Kidney glomerular epithelial cell (primary cell): ENCODE results near the gene SOD2.
"Not testable (repeated sequence)": the region's sequence is repeated elsewhere in the genome, so short reads cannot be mapped to it uniquely, and the experiment has no call there.

Experiments
- DNase-seq: peaks from one replicate; lab custom pipeline; 2025; lab: John Stamatoyannopoulos, UW

The SOD2 gene

DNA sequence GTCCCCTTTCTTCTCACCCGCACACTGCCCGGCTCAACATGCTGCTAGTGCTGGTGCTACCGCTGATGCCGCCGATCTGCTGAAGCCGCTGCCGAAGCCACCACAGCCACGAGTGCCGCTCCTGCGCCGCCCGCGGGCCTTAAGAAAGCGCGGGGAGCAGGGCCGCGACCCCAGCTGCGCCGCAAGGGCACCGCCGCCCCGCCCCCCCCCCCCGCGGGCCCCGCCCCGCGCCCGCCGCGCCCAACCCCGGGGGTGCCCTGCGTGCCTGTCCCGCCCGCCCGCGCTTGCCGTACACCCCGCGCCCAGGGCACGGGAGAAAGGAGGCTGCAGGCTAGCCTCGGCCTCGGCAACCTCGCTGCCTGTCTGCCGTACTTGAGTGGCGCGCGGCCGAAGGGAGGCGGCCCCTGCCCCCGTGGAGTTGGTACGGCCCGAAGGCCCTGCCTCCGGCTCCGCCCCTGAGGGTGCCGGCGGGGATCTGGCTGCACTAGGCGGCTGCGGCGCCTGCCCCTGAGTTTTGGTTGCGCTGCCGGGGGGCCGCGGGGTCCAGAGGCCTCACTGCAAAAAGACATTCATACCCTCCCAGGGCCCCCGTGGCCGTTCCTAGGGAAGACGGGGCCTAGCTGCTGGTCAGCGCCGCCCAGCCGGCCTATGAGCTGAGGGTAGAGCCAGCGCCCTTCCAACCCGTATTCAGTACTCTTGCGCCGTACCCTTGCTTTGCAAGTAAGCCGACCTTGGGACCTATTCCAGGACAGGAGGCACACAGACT lies at the start of gene SOD2:
Gene SOD2 (minus strand): TSS at position 114 of the 766 bp plus-strand sequence. CDS start 74 bp downstream, at position 40.
- DNase-seq = peak; percentile 69

DNA sequence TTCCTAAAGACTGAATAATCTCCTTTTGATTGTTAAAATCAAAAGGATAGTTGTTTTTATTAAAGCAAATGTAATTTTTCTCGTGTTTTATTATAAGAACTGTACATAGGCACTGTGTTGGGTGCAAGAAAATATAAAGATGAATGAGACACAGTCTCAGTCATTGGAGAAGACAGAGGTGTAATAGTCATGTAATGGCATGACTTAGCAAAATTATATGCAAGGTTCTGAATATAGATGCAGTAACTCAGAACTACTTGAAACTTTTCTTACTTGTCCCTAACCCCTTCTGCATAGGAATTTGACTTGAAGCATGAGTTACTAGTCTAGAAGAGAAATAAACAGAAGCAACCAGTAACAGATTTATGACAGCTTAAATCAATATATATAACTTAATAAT lies 49.1 kb upstream of the SOD2 start:
- DNase-seq = no peak

DNA sequence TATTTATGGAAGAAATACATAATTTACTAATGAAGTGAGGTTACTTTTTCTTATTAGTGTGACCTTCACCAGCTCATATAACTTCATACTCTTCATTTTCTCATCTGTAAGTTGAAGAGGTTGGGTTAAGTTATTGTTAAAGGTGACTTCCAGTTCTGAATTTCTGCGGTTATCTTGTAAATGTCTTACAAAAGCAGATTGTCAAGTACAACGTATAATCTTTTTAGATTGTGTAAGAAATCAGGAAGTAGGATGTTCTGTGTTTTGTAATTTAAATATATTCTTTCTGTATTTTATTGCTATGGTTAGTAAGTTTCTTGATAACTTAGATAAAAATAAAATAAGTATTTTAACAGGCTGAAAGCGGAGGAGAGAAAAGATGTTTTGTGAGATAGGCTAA lies 46.3 kb upstream of the SOD2 start:
- DNase-seq = no peak

DNA sequence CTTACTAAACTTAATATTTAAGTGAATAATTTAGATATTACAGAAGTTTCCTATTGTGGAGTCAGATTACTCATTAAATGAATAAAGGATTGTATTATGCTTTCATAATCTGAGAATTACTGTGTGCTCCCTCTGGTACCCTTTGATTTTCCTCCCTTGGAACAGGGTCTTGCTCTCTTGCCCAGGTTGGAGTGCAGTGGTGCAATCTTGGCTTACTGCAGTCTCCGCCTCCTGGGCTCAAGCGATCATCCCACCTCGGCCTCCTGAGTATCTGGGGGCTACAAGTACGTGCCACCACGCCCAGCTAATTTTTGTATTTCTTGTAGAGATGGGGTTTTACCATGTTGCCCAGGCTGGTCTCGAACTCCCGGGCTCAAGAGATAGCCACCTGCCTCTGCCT lies 43.9 kb upstream of the SOD2 start:
- DNase-seq = no peak

DNA sequence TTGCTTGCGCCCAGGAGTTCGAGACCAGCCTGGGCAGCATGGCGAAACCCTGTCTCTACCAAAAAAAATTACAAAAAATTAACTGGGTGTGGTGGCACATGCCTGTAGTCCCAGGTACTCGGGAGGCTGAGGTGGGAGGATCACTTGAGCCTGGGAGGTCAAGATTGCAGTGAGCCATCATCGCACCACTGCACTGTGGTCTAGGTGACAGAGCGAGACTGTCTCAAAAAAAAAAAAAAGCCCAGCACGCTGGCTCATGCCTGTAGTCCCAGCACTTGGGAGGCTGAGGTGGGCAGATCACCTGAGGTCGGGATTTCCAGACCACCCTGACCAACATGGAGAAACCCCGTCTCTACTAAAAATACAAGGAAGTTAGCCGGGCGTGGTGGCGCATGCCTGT lies 40.4 kb upstream of the SOD2 start:
- DNase-seq = not testable (repeated sequence)

DNA sequence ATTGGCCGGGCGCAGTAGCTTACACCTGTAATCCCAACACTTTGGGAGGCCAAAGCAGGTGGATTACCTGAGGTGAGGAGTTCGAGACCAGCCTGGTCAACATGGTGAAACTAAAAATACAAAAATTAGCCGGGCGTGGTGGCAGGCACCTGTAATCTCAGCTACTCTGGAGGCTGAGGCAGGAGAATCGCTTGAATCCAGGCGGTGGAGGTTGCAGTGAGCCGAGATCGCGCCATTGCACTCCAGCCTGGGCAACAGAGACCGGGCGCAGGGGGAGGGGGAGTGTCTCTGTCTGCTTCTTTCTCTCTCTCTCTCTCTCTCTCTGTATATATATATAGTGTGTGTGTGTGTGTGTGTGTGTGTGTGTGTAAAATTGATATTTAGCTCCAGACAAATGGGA lies 39.5 kb upstream of the SOD2 start:
- not testable (repeated sequence) for DNase-seq

DNA sequence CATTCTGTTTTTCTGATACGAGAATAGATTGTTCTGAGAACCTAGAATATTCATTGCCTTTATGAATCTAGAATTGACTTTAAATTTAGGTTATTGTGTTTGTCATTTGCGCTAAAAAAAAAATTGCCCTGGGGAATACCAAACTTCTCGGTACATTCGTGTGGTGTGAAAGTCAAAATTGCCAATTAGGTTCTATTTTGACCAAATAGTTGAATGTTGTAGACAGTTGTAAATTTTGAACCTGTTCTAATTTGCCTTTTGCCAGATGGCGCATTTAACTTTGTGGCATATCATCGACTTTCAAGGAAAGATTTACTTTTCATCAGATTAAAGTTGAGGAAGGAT lies 37.3 kb upstream of the SOD2 start:
- no peak for DNase-seq

DNA sequence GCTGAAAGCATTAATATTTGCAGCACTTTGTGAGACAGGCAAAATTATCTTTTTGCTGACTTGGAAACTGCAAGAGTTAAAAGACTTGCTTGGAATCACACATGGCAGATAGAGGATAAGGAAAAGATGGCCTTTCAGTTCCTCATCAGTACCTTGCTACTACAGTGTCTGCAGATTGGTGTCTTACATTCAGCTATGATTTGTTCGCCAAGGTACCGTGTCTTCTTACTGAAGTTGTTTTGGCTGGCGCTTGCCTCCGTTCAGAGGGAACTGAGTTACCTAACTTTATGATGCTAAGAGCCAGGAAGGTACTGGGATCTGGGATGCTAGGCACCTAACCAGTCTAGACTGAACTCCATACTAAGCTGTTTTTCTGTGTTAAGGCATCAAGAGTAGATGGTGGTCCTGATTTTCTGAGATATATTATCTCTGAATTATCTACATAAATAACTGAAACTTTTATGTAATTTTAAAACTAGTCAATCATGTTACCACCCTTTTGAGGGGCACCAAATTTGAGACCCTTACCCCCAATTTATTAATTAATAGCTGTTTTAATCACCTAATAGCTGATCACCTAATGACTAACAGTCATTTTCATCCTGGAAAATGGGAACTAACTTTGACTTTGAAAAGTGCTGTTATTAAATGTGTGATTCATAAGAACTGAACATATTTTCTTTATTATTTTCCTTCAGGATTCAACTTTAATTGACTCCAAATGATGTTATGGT lies 36.7 kb upstream of the SOD2 start:
- peak; percentile 20 for DNase-seq

DNA sequence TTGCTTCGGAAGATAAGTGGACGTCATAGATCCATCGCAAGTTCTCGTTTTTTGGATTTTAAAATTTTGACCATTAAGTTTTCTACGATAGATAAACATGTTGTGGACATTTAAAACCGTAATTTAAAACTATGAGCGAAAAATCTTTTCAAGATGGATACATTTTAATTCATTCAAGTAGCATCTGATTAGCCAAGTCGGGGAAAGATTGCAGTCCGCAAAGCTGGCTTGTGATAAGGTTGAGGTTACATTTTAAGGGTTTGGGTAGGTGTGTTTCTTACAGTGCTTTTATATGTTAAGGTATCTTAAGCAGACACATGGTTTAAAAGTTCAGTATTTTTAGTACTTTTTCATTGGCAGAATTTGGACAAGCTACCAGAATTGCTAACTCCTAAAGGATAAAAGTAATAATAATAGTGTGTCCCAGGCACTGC lies 35.5 kb upstream of the SOD2 start:
- no peak for DNase-seq

DNA sequence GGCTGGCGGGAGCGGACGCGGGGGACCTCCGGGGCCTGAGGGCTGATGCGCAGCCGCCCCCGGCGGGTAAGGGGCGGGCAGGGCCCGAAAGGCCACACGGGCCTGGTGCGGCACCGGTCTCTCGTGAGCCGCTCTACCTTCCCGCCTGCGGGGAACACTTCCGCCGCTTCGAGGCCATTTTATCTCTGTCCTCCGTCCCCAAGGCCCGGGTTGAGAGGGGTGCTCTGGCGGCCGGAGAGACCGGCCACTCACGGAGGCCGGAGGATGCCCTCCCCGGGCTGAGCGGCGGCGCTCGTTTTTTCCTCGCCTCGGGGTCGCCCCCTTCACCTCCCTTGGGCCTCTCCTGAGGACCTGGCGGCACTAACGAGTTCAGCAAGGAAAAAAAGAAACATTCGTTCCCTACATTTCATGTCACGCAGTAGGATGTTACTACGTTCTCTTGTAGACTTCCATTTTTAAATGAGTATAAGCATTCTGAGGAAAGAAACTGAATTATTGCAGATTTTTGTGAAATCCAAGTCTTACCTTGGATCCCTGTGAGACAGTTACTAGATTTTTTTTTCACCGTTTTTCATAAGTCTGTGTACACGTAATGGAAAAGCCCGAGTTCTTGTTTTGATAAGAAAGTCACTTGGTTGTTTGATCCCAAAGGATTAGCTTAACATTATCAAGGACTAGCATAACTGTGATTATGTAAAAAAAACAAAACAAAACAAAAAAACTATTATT lies 34.8 kb upstream of the SOD2 start:
- no peak for DNase-seq

DNA sequence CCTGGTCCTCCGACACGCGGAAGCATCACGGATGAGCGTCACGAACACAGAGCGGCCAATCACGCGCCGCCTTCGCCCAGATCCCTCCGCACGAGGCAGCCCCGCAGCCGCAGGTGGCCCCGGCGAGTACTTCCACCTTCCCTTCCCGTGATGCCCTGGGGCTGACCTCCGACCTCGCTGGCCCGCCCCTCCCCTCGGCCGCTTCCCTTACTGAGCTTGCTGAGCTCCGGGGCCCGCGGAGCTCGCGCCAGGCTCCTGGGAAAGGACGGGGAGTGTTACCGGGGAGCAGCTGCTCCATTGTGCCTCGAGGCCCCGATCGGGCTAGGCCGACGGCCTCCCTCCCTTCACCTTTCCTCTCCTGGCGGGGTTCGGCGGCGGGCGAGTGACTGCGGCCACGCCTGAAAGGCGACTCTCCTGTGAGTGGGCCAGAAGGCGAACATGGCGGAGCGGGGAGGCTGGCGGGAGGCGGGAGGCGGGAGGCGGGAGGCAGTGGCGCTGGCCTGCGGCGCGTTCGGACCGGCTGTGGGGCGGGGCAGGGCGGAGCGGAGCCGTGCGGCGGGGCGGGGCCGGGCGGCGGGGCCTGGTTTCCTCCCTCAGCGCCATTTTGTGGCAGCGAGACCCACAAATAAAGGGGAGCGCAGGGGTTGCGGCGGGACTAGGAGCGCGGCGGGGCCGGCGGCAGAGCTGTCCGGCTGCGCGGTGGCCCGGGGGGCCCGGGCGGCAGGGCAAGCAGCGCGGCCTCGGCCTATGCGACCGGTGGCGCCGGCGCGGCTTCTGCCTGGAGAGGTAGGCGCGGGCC lies 34.1 kb upstream of the SOD2 start, which contains the start of gene WTAP:
Gene WTAP (plus strand): TSS at position 589 of the 799 bp plus-strand sequence. CDS start 8,760 bp downstream, outside the sequence.
- peak; percentile 97 for DNase-seq

DNA sequence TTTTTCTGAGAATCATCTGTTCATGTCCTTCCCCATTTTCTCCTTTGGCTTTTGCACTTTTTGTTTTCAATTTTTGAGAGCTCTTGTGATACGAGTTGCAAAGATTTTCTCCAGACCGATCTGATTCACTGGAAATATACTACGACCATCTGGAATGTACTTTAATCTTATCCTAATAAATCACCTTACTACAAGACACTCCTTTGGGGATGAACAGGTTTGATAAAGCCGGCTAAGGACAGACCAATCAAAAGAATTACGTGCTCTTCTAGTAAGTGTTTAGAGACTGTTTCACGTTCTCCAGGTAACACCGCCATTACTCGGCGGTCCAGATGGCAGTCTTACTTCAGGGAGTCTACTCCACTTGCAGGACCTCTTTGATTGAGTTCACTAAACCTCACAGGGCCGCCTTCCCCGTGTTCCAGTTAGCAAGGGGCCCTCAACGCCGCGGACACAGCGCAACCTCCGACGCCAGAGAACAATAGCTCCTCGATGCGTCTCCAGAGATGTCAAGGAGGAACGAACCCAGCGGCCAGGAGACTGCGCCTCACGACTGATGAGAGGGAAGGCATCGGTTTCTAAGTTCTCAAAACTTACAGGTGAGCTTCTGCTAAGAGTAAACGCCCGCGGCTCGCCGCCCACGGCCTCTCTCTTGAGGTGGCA lies 33.3 kb upstream of the SOD2 start:
- peak; percentile 56 for DNase-seq

DNA sequence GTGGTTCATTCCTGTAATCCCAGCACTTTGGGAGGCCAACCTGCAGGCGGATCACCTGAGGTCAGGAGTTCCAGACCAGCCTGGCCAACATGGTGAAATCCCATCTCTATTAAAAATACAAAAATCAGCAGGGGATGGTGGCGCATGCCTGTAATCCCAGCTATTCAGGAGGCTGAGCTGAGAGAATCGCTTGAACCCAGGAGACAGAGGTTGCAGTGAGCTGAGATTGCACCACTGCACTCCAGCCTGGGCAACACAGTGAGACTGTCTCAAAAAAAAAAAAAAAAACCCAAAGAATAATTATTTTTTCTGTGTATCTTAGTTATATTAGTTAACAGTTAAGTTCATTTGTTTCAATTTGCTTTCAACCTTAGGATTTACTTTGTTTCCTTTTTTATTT lies 32.2 kb upstream of the SOD2 start:
- not testable (repeated sequence) for DNase-seq

DNA sequence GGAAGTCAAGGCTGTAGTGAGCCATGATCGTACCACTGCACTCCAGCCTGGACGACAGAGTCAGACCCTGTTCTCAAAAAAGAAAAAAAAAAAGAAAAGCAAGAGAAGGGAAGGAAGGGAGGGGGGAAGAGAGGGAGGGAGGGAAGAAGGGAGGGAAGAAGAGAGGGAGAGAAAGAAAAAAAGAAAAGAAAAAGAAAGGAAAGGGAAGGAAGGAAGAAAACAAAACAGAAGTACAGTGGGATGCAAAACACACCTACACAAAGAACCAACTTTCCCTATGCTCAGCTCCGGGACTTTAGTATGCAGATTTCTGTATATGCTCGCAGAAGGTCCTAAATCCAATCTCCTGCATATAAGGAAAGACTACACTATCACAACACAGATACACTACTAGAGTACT lies 31.7 kb upstream of the SOD2 start:
- DNase-seq = no peak

DNA sequence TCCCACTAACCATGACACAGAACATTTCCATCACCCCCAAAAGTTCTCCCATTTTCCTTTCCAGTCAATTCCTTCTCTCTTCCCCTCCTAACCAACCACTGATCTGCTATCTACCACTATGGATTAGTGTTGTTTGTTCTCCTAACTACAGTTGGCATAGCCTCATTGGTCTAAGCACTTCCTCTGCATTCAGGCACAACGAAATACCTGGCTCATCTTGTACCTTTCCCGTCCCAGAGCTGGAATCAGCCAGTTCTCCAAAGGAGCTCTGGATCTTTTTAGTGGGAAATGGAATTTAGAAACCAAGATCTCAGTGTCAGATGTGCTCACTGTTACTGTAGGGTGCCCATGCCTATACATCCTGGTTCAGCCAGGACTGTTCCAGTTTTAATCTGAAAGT lies 30.2 kb upstream of the SOD2 start:
- no peak for DNase-seq

DNA sequence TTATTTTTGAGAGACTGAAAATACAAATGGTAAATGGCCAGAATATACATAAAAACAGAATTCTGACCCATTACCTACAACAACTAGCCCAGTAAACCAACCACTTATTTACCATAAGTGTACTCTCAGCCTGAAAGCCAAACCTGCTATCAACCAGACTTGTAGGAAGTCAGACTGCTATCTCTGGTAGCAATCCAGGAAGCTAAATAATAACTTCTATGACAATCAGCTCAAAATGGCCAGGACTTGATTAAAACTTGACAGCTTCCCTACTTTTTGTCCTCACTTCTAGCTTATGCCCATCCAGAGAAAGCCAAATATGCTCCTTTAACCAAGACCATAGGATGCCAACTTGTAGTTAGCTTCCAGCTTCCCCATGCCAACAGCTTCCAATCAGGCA lies 29.6 kb upstream of the SOD2 start:
- no peak for DNase-seq

DNA sequence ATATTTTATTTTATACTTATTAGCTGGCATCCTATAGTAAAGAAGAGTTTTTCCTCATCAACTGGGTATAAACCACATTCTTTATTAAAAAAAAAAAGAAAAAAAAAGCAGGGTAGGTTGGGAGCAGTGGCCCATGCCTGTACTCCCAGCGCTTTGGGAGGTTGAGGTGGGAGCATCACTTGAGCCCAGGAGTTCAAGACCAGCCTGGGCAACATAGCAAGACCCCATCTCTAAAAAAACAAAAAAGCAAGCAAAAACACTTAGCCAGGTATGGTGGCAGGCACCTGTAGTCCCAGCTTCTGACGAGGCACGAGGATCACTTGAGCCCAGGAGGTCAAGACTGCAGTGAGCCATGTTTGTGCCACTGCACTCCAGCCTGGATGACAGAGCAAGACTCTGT lies 28.9 kb upstream of the SOD2 start:
- not testable (repeated sequence) for DNase-seq

DNA sequence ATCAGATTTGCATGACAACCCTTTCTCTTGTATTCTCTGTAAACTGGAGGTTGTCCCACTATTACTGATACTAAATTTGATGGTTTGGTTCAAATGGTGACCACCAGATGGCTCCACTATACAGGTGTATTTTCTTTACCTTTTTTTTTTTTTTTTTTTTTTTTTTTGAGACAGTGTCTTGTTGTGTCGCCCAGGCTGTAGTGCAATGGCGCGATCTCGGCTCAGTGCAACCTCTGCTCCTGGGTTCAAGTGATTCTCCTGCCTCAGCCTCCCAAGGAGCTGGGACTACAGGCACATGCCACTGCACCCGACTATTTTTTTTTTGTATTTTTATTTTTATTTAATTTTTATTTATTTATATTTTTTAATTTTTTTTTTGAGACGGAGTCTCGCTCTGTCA lies 27.7 kb upstream of the SOD2 start:
- peak; percentile 40 for DNase-seq

DNA sequence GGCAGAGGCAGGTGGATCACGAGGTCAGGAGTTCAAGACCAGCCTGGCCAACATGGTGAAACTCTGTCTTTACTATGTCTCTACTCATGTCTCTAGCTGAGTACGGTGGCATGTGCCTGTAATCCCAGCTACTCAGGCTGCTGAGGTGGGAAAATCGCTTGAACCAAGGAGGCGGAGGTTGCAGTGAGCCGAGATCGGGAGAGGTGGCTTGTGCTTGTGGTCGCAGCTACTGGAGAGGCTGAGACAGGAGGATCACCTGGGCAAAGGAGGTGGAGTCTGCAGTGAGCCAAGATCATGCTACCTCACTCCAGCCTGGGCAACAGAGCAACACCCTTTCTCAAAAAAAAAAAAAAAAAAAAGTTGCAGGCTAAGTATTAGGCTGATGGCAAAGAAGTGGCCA lies 26.2 kb upstream of the SOD2 start:
- no peak for DNase-seq

DNA sequence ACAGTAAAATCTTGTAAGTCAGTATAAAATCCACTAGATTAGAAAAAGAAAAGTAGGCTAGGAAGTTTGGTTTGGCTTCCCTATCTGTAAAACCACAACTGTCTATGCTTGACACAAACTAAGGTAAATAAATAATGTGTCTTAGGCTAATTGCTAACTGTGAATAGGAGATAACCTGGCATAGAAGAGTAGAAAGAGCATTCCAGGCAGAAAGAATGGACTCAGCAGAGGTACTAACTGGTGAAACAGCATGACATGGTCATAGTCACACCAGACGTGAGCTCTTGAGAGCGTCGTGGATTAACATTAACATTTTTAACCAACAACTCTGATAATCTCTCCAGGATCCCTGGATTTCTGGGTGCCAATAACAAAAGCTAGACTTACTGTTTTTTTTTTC lies 25.6 kb upstream of the SOD2 start:
- DNase-seq = no peak
